GM18511 (cell line): Measurements from ENCODE around the gene NFE2L2.
"Not testable (repeated sequence)": the region's sequence is repeated elsewhere in the genome, so short reads cannot be mapped to it uniquely, and the experiment has no call there.

ENCODE experiments used
- ATAC-seq: cut with Tn5 transposase; IDR thresholded peaks from one replicate; pipeline ENCODE4 v1.9.1; 2021; ENCODE audit warnings: mild to moderate bottlenecking, moderate library complexity; ENCODE audit not compliant: unreplicated experiment

The NFE2L2 gene

DNA sequence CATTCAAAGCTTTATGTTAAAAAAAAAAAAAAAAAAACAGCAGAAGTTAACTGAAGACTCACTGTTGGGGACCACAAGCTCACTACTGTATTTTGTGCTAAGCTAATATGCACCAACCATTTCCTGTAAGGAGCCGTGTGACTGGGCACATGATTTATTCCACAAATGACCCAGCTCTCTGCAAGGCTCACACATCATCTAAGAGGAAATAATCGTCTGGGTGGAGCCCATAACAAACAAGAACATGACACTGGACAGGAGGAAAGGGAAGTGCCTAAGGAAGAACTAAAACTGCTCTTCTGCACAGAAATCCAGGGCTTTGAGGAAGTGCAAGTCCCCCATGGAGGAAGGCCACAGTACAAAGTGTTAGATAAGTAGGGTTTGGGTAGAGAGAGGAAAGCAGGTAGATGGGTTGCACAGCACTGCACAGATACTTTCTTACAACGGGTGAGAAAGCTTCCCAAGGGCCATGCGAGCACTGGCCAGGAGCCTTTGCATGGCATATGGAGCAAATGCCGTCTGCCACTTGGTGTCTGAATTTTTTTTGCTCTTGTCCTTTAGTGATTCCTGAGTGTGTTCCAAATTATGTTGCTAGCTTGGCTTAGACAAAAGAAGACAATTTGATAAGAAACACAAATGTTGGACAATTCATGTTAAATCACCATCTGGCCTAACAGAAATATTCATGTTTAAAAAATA, 24.4 kb downstream of the NFE2L2 start:
- ATAC-seq = peak; percentile 83

DNA sequence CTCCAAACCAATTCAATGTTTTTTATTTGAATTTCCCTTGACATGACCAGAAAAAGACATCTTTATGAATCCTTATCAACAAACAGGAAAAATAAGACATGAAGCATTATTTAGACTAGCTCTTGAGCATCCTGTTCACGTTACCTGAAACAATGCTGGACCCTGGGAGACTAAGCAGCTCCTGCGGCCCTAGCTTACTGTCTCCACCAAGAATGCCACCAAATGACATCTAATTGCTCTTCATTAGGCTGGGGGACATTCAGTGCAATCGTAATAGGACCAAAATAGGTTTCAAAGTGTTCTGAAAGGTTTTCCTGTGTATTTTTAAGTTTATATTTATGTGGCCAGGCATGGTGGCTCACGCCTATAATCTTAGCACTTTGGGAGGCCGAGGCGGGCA, 25.5 kb downstream of the NFE2L2 start:
- ATAC-seq = no peak

DNA sequence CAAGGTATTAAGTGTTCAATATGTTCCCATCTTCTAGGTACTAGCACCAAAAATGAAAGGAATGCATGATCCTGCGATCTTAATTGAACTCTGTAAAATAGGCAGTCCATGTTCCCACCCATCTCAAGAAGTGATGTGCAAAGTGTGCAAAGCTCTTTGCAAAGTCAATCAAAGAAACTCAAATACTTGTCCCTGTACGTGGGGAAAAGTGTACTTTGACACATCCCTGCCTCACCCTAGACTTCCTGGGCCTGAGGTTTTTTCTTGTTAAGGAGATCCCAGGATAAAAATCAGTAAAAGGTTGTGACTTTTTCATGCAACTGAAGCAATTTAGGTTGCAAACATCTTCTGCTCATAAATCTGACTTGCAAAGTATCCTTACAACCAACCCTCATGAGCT, 26.6 kb downstream of the NFE2L2 start:
- no peak for ATAC-seq

DNA sequence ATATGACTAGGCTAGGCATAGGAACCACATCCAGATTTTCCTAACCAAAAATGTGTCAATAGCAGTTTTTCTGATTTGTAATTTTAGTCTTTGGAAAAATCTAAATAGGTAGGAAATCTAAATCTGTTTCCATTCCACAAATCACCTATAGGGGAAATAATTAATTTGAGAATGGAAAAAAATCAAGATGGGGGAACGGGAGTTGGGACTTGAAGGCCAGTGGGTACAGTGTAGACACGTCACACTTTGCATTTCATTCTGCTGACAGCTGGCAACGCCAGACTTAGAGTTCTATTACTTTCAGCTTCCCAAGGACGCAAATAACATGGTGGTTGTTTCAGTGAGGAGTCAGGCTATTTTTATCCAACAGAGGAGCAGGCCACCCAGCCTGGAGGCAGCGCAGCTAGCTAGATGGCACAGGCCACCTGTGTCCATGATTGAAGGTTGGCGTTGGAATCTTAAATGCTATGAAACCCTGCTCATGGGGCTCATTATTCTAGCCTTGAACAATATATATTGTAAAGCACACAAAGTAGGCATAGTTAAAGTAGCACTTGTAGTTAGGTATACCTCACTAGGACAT, 28.6 kb downstream of the NFE2L2 start:
- ATAC-seq = no peak

DNA sequence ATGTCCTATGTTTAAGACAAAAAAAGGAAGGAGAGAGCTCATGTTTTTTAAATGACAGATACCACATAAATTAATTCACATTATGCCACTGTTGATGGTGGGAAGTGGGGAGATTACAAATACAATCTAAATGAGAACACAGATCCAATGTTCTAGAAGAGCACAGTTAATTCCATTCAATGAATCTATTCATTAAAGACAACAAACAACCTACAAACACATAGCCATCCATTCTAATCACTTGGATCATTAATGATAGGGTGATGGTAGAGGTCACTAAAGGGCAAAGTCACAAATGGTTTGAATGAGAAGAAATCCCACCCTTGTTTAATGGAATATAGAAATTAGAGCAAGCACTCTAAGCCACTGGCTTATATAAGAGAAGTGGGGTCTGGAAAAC, 30.3 kb downstream of the NFE2L2 start:
- no peak for ATAC-seq

DNA sequence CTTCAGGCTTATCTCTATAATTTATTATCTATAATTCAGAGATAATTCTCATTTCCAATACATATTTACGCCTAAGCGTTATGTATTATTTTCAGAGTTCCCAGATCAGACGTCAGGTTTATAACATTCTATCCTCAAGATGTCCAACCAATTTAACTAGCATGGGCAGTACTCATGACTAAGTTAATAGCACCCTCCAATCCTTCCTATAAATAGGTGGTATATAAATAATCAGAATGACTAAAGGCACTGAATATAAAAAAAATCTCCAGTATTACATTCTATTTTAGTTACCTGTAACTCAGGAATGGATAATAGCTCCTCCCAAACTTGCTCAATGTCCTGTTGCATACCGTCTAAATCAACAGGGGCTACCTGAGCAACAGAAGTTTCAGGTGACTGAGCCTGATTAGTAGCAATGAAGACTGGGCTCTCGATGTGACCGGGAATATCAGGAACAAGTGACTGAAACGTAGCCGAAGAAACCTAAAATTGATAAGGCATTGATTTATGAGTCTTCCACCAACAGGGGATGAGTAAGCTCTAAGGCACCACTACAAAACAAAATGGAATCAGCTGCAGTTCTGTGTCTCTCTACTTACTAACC, 32.3 kb downstream of the NFE2L2 start:
- no peak for ATAC-seq

DNA sequence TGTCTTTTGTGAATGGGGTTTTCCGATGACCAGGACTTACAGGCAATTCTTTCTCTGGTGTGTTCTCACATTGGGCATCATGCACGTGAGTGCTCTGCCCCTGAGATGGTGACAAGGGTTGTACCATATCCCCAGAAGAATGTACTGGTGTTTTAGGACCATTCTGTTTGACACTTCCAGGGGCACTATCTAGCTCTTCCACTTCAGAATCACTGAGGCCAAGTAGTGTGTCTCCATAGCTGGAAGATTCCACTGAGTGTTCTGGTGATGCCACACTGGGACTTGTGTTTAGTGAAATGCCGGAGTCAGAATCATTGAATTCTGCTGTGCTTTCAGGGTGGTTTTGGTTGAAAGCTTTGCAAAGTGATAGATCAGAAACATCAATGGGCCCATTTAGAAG, 33.3 kb downstream of the NFE2L2 start:
- ATAC-seq = no peak

DNA sequence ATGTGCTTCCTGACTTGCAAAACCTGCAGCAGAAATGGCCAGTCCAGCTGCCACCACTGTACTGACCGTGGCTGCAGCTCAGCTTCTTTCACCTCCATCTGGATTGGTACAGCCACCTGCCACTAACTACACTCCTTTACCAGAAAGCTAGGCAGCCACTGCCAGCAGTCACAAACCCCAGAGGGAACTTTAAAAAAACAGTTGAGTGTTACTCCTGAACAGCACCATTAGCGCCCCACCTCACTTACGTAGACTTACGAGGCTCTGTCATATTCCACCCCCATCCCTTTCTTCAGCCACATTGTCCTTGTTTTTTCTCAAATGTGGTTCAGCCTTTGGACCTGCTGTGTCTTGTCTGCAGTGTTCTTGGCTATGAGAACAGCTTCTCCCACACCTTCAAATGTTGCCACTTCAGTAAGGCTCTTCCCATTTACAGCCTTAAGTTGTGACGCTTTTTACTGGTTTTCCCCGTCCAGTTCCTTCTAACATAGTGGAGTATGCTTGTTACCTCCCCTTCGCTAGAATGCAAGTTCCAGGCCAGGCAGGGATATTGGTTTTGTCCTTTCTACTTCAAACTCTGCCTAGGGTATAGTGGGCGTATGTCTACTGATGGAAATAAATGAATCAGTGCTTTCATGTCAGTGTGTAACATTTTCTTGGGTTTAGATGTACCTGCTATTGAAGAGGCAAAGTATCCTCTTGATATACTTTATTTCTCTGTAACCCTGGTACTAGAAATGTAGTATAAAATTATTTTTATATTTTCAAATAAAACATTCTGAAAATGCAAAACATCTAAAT, 34.9 kb downstream of the NFE2L2 start:
- ATAC-seq = no peak

DNA sequence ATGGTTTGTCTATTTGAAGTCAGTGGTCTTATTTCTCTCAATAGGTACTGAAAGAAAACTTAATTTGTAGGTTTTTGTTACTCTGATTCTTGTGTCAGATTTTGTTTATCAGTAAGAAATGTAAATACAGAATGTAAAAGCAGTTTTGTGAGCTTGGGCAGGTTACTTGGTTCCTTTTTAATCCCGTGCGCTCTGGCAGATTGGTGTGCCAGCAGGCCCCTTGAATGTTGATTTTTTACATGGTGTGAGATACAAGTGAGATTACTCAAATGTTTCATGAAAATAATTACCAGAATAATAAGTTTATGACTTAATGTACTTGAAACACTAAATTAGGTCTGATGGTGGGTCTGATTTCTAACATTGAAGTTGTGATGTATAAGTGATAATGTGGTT, 38.6 kb downstream of the NFE2L2 start:
- no peak for ATAC-seq

DNA sequence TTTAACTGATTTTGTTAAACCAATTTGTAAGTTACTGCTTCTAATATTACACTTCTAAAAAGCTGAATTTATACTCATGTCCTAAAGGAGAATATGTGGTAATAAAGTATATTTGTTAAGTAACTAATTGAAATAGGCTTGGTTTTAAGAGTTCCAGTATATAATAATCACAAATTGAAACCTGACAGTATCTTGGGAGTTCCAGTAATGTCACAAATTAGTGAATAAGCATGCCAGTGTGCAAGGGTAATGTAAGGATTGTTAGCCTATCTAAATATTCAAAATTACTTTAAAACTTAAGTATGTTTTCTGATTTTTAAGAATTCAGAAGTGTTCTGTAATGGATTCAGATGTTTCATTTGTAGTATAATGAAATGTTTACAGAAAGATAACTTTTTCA, 41.1 kb downstream of the NFE2L2 start:
- not testable (repeated sequence) for ATAC-seq

DNA sequence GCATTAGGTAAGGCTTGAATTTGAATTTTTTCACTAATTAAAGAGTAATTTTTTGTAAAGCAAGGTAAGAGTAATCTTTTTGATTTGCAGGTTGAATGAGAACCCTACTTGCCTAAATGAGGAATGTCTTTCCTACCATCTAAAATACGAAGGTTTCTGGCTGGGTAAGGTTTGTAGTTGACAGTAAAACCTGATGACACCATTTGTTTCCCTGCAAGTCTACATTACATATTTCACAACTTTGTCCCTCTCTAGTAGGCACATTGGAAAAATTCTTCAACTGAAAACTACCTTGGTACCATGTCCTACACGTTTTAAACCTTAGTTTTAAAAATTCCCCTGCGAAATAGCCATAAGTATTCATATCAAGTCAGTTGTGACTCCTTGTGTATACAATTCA, 42.6 kb downstream of the NFE2L2 start:
- no peak for ATAC-seq

DNA sequence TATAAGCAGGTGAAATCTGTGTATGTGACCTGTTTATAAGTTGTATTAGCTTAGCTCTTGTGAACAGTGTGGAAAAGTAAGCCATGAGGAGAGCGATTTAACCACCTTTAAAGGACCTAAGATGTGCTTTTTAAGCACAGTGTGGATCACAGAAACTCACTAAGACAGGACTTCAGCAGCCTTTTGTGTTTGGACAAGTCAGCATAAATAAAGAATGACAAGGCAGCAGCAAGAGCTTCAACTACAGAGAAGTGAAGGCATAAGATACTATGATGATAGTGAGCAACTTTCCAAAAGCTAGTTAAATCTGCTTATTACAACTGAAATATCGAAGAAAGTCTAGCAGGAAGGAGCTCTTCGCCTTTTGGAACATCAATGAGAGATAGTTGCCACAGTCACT, 43.0 kb downstream of the NFE2L2 start:
- no peak for ATAC-seq

DNA sequence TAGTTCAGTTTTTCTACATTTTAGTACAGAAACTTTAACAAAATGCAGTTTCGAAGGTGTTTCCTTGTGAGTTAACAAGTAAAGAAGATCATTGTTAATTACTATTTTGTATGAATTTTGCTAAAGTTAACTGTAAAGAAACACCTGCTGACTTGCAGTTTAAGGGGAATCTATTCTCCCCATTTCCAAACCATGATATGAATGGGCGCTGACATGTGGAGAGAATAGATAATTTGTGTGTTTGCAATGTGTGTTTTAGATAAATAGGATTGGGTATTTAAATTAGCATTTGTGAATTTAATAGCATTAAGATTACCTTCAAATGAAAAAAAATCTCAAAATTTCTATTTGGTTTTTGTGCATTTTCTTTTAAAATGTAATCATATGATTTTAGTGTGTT, 44.7 kb downstream of the NFE2L2 start:
- not testable (repeated sequence) for ATAC-seq

DNA sequence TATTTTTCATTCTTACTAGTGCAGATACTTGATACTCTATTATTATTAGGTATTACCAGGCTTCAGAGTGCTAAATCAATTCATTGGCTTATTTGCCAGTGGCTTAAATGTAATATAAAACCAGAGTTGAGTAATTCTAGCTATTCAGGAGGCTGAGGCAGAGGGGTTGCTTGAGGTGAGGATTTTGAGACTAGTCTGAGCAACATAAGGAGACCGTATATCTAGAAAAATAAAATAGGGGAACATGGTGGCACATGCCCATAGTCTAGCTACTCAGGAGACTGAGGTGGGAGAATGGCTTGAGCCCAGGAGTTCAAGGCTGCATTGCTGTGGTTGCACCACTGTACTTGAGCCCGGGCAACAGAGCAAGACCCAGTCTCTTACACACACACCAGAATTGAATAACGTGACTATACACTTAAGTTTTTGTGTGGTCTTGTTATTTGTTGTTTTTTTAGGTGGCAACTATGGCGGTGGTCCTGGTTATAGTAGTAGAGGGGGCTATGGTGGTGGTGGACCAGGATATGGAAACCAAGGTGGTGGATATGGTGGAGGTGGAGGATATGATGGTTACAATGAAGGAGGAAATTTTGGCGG, 47.2 kb downstream of the NFE2L2 start:
- ATAC-seq = no peak

DNA sequence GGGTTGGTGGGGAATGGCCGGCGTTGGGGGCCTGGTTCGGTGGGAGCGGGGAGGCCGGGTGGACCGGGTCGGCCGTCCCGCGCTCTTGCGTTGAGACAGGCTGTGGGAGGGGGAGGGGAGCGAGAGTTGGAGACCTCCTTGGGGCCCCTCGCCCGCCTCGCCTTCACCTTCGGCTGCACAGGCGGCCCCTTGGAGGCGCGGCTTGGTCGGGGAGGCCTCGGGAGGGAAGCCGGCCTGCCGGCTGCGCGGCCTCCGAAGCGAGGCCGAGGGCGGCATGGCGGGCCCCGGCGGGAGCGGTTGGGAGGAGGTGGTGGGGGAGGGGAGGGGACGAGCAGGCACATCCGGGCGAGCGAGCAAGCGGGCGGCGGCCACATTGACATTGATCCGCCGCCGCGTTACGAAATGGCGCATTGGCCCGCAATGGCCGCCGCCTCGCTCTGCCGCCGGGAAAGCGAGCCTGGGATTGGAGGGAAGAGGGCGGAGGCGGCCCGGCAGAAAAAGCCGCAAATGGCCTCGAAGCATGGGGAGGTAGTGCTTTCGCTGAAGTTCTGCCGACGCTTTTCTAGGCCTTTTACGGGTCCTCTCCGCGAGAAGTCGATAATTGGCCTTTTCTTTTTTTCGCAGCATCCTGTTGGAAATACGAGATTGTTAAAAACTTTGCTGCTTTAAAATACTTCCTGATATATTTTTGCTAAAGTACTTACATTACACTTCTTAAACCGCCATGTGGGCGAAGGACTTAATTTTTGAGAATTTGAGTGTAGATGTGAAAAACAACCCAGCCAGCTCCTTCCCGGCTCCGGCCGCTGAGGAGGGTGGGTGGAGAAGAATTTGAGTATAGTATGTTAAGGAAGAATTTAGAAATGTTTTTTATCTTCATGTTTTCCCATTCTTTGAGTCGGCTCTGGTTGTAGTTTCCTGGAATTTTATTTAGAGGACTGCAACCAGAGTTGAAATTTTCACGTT, 51.4 kb downstream of the NFE2L2 start:
- ATAC-seq = peak; percentile 56

DNA sequence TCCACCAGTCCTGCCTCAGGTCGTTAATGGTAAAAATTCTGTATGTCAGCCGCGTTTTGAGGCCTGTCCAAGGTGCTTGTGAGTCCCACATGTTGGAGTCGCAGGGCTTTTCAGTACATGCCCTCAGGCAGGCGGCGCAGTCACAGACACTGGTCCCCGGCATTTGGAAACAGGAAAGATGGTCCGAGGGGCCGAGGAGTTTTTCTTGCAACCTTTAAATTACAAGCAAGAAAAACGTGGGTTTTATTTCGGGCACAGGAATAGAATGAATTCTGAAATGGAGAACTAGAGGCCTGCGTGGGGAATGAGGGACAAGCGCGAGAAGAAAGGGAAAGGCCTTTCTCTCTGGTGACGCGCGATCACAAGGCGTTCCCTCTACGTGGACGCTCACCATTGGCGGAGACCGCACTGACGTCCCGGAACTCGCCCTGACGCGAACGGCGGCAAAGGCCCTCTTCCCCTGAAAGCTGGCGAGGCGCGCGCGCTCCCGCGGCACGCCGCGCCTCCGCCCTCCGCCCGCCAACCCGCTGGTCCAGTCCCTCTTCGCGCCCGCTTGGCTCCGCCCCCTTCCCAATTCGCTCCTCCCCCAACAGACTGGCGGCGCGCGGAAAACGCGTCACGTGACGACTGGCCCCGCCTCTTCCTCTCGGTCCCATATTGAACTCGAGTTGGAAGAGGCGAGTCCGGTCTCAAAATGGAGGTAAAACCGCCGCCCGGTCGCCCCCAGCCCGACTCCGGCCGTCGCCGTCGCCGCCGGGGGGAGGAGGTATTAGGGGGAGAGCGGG, 52.2 kb downstream of the NFE2L2 start, which contains the start of gene HNRNPA3:
Gene HNRNPA3 (plus strand): TSS at position 689 of the 785 bp plus-strand sequence. CDS start 6 bp downstream, at position 695.
- peak; percentile 88 for ATAC-seq

DNA sequence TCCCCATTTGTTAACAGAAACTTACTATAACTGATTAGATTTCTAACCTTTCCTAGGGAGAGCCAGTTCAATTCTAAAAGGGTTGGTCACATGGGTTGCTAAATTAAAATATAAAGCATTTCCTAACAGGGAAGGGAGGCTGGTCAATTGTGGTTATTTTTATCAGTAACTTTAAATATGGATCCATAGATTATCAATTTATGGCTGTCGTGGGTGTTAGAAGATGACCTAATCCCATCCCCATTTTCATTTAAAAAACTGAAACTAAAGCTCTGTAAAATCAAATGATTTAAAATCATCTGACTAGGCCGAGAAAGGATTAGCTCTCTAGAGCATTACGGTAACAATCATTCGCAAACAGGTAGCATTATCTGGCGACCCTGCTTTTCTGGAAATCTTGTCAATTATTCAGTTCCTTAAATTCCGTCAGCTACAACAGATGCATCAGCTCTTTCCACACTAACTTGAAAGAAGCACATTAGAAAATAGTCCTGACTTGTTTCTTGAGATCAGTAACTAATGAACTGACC, 52.9 kb downstream of the NFE2L2 start:
- no peak for ATAC-seq

DNA sequence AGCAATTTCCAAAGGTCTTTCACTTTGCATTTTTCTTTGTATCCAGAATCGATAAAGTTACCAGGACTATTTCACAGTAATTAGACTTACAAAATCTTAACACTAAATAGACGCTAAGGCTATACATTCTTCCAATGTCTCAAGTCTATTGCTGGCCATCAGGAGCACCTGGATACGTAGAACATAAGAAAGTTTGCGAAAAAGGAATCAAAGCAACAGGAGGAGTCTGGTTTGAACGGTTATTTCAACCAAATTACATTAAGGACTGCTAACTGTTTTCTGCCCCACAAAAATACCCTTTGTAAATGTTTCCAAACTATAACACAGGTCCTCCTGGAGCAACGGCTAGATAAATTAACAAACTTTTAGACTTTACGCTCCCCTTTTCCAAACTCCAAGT, 53.4 kb downstream of the NFE2L2 start:
- ATAC-seq = no peak

DNA sequence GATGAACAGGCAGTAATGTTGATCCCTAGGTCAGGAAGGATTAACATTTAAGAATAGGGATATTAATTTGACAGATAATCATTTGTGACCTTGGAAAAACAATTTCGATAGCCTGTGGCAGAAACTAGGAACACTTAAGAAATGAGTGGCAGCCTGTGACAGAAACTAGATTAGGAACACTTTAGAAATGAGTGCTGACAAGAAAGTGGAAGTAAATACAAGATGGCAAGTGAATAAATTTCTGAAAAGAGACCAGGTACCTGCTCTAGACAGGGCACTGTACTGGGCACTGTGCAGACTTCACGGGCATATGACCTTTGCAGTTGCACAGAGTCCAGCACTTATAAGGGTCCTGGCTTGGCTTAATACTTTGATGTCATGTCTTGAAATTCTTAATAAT, 57.4 kb downstream of the NFE2L2 start:
- peak; percentile 75 for ATAC-seq
